GM10847 (cell line): ENCODE results near the gene TRPM3.

ENCODE experiments used
- POLR2A ChIP-seq: IDR thresholded peaks from 2 replicates; pipeline ENCODE4 v1.6.1; 2011; ENCODE audit not compliant: insufficient read length; ENCODE audit errors: extremely low read depth

TRPM3 gene

GRCh38 chr9:70868661-70869652 is 252.5 kb downstream of the TRPM3 start:
- no peak for TF ChIP-seq POLR2A

GRCh38 chr9:70868041-70868440 is 253.4 kb downstream of the TRPM3 start:
- TF ChIP-seq POLR2A = no peak

GRCh38 chr9:70865471-70865870 is 255.9 kb downstream of the TRPM3 start:
- TF ChIP-seq POLR2A = no peak

- no peak for TF ChIP-seq POLR2A
Observed at GRCh38 chr9:70861797-70862196, 259.6 kb downstream of the TRPM3 start.

GRCh38 chr9:70861376-70861775 is 260.0 kb downstream of the TRPM3 start:
- no peak for TF ChIP-seq POLR2A

- no peak for TF ChIP-seq POLR2A
Observed at GRCh38 chr9:70859694-70860093, 261.7 kb downstream of the TRPM3 start.

- no peak for TF ChIP-seq POLR2A
Observed at GRCh38 chr9:70856411-70856810, 265.0 kb downstream of the TRPM3 start.

GRCh38 chr9:70852711-70853240 is 268.6 kb downstream of the TRPM3 start:
- no peak for TF ChIP-seq POLR2A

GRCh38 chr9:70840266-70840665 is 281.2 kb downstream of the TRPM3 start:
- TF ChIP-seq POLR2A = no peak

- TF ChIP-seq POLR2A = no peak
Observed at GRCh38 chr9:70835323-70835722, 286.1 kb downstream of the TRPM3 start.

- TF ChIP-seq POLR2A = no peak
Observed at GRCh38 chr9:70832492-70832891, 288.9 kb downstream of the TRPM3 start.

GRCh38 chr9:70830618-70831017 is 290.8 kb downstream of the TRPM3 start:
- TF ChIP-seq POLR2A = no peak

- no peak for TF ChIP-seq POLR2A
Observed at GRCh38 chr9:70829591-70830265, 291.7 kb downstream of the TRPM3 start.

GRCh38 chr9:70826562-70826961 is 294.9 kb downstream of the TRPM3 start:
- TF ChIP-seq POLR2A = no peak

GRCh38 chr9:70823284-70823683 is 298.1 kb downstream of the TRPM3 start:
- TF ChIP-seq POLR2A = no peak

- TF ChIP-seq POLR2A = no peak
Observed at GRCh38 chr9:70817311-70817710, 304.1 kb downstream of the TRPM3 start.
